Hematopoietic multipotent progenitor cell treated with erythropoietin and hydrocortisone succinate and interleukin-3 and kit ligand, for 15 days (in vitro differentiated cells): ENCODE data around the gene CDK5RAP2.
A peak's percentile ranks its signal among the peaks of the same experiment; 100 is the strongest.

Experiments used
- DNase-seq: peaks from one replicate; pipeline ENCODE4 v3.0.0-alpha.2; 2015; ENCODE audit warnings: low spot score

The CDK5RAP2 gene

DNA sequence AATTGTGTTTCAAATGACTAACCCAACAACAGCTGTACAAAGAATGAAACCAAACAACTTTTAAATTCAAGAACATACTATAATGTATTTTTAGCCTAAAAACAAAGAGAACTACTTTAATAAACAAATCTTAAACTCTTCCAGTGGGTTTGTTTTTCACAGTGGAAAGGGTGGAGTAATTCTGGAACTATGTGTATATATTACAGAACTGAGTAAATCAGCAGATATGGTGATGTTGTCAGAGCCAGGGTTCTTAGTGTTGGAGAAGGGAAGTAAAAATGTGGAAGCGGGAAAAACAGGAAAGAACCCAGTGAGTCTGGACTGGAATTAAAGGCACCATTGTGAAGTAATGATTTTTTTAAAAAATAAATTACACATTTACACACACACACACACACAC, 144.9 kb downstream of the CDK5RAP2 start:
- DNase-seq, result no peak

- DNase-seq, result no peak
These were observed 145.4 kb downstream of the CDK5RAP2 start for GRCh38 chr9:120434532-120434931.

- no peak for DNase-seq
These were observed 146.3 kb downstream of the CDK5RAP2 start for GRCh38 chr9:120433701-120434100.

DNA sequence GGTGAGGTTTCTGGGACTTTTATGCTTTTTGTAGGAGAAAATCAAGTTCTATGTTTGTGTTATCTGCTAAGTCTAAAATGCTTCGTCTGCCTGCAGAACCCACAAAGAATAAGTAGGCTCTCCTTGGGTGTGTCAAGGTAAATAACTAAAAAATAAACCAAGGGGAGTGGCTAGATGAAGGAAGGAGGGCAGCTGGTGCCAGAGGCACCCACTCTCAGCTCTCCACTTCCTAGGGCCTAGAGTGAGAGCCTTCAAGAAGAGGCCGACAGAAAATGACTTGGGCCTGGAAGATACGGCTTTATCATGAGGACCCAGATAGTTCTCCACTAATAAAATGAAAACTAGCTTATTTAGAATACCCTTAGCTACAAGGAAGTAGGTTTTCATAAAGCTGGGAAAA, 147.4 kb downstream of the CDK5RAP2 start:
- DNase-seq, result no peak

- no peak for DNase-seq
These were observed 148.7 kb downstream of the CDK5RAP2 start for GRCh38 chr9:120431268-120431667.

DNA sequence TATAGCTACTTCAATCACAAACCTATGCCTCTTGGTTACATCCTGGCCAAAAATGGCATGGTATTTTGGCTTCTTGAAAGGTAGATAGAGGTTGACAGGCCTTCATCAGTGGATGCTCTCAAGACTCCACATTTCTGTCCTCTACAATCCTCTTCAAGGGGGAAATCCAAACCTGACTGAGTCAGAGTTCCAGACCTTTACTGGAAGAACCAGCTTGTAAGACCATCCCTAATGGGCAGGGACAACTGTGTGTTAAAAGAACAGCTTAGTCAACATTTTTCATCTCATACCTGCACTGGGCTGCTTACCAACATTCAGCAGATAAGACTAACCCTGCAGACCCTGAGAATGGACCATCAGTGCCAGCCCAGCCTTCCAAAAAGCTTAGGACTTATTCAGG, 155.7 kb downstream of the CDK5RAP2 start:
- DNase-seq, result no peak

- no peak for DNase-seq
These were observed 156.2 kb downstream of the CDK5RAP2 start for GRCh38 chr9:120423812-120424211.

DNA sequence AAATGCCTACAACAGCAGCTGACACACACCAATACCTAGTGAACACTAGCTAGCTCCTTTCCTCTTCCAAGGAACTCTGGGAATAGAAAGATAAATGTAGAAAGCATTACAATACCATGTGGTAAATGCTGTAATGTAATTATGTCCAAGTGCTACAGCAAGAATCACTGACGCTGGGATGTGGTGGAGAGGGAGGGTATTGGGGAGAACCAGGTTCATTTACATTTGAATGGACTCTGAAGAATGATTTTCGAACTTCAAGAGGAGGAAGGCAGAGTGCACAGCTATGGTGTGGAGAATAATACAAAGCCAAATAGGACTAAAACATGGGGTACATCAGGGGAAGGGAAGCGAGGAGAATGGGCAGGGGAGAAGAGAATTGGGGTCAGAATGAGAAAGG, 158.0 kb downstream of the CDK5RAP2 start:
- DNase-seq, result no peak

DNA sequence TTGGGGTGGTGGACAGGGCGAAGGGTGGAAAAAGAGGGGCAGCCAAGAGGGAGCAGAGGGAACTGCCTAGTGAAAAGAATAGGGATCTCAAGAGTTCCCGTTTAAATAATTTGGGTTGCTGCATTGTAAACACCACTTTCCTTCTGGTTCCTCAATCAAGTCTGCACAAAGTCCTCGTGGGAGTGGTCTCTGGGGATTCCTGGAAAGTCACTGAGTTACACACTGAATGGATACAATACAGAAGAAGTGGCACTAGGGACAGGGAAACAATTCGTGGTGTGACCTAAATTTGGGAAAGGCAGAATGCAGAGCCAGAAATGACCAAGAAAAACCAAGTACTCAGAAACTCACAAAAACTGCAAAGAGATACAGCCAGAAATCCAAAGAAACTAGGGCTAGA, 161.7 kb downstream of the CDK5RAP2 start:
- DNase-seq, result no peak

- no peak for DNase-seq
These were observed 163.1 kb downstream of the CDK5RAP2 start for GRCh38 chr9:120416781-120417427.

- DNase-seq, result no peak
These were observed 166.6 kb downstream of the CDK5RAP2 start for GRCh38 chr9:120413121-120414048.

GRCh38 chr9:120412425-120412951, 167.5 kb downstream of the CDK5RAP2 start:
- DNase-seq, result no peak

DNA sequence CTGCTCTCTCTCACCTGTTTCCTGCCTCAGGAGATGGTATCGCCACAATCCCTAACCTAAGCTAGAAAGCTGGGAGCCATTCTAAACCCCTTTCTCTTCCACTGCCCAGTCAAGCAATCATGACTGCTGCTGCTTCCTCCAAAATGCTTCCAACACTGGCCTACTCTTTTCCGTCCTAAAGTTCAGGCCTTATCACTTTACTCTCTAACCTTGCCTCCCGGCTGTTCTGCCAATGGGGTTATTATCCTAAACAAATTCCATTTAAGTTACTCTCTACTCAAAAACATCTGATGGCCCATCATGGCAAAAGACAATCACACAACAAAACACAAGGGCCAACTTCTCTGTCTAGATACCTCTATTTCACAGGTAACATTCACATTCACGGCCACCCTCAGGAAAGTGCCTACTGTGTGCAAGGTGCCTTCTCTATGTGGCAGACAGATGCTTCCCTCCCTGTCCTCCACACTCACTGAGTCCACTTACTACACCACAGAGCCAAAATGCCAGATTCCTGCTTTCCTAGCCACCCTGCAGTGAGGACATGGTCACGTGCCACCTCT, 168.0 kb downstream of the CDK5RAP2 start:
- no peak for DNase-seq

- no peak for DNase-seq
These were observed 169.0 kb downstream of the CDK5RAP2 start for GRCh38 chr9:120410925-120411501.

GRCh38 chr9:120408680-120409258, 171.2 kb downstream of the CDK5RAP2 start:
- no peak for DNase-seq

DNA sequence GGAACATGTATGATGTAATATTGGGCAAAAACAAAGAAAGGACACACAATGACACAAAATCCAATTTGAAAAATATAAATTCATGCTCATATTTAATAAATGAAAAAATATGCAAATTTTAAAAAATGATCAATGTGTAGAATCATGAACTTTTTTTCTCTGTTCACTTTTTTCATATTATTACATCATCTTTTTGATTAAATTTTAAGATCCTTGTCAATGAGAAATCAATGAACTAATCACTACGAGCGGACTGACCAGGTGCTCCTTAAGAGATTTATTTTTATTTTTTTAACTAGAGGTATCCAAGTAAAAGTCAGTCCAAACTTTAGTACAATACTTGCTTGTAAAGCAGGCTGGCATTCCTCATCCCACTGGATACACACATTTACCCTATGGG, 174.1 kb downstream of the CDK5RAP2 start:
- DNase-seq, result no peak

DNA sequence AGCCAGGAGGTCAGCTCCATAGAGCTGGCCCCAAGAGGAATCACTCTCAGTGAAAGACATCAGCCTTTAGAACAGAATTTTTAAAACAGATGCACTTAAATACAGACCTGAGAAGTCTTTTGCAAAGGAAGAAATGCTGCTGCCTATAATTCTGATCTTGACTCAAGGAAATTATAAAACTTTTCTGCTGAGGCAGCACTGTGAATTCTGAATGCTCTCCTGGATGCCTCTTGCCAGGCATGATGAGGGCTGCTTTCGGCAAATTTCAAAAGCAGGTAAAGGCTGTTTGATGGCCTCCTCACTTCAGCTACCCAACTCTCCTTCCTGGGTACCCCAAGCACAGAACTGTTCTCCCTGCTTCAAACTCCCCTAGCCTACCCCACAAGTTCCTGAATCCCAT, 174.8 kb downstream of the CDK5RAP2 start:
- no peak for DNase-seq

DNA sequence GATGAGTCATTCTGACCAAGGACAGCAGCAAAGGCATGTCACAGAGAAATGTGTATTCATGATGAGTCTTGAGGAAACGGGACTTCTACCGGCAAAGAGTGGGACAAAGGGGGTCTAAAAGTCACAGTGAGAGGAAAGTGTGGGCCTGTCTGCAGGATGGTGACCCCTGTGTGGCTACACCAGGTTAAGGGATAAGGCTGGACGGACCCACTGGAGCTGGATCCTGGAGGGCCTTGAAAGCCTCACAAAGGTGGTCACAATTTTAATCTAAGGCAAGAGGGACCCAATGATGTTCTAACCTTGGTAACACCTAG, 176.5 kb downstream of the CDK5RAP2 start:
- no peak for DNase-seq

DNA sequence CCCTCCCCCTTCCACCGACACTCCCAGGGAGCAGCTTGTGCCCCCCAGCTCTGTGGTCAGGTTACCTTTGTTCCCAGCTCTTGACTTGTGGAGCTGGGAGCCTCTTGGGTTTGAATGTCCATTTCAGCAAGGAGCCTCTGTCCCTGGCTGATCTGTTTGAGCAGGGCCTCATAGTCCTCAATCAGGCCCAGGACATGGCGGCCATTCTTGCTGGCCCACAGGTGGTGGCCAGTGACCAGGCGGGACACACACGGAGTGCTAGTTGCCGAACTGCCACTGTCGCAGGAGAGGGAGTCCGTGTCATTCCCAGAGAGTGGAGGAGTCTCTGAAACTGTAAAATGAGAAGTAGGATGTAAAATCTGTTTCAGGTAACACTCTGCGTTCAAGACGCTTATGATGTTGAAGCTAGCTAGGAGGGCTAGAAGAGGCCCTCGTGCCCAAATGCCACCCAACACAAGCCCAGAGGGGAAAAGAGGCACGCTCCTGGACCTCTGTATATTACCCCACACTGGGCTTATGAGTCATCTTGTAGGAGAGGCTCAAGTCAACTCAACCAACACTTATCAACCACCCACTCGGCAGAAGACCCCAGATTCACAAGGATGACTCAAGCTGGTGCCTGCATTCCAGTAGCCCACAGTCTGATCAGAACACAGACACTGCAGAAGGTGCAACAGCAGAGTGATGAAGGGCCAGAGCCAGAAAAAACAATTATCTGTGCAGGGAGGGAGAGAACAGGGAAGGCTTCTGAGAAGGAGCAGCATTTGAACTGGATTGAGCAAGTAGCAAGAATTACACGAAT, 177.0 kb downstream of the CDK5RAP2 start:
- DNase-seq, result peak; percentile 19

DNA sequence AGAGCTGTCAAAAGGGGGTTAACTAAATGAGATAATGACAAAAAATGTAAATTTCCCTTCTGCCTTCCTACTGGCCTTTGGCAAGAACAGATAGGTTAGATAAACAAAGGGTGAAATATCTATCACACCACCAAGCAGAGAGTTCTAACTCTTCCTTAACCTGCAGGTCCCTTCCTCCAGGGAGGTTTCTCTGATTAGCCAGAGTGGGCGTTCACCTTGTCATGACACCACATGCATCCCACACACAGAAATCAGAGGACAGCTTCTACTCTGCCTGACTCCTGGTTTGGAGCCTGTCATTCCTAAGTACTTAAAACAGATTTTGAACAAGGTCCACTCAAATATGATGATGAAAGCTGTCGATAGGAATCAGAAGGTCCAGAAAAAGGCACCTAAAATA, 180.0 kb downstream of the CDK5RAP2 start:
- no peak for DNase-seq

DNA sequence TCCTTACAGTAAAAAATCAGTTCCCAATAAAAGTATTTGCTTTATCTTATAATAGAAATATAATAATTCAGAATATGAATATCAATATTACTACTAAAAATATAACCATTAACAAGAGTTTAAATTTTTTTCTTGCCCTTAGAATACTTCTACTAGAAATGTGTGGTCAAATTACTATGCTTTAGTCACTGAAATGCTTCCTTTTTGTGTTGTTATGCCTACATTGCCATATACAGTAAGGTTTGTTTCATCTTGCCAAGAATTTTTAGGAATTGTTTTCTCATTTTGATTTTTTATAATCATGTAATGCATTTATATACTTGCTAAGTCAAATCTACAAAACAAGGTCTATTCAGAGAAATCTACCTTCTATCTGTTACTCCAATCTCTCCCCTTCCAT, 181.7 kb downstream of the CDK5RAP2 start:
- DNase-seq, result no peak

DNA sequence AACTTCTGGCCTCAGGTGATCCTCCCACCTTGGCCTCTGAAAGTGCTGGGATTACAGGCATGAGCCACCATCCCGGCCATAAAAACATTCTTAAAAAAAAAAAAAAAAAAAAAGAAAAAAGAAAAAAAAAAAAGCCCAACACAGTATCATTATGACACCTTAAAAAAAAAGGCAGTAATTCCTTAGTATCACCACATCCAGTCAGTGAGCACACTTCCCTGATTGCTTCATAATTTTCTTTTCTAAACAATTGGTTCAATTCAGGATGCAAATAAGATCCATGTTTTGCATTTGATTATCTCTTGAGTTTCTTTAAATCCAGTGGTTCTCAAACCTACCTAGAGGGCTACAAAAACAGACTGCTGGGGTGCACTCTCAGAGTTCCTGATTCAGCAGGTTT, 182.5 kb downstream of the CDK5RAP2 start:
- no peak for DNase-seq
